Measurements from ENCODE around the gene MACO1.
"Not testable (repeated sequence)": the region's sequence is repeated elsewhere in the genome, so short reads cannot be mapped to it uniquely, and the experiment has no call there.

The MACO1 gene

GRCh38 chr1:25492323-25492722 is 61.6 kb downstream of the MACO1 start:
- DNase-seq, result no peak

GRCh38 chr1:25494952-25495351 is 64.3 kb downstream of the MACO1 start:
- no peak for DNase-seq

GRCh38 chr1:25500694-25501093 is 70.0 kb downstream of the MACO1 start:
- DNase-seq, result no peak

- DNase-seq, result no peak
These were observed 70.8 kb downstream of the MACO1 start for GRCh38 chr1:25501235-25502058.

- no peak for DNase-seq
These were observed 72.3 kb downstream of the MACO1 start for GRCh38 chr1:25502957-25503356.

GRCh38 chr1:25503551-25504426 is 73.1 kb downstream of the MACO1 start:
- peak; percentile 62 for DNase-seq

GRCh38 chr1:25504706-25505595 is 74.3 kb downstream of the MACO1 start:
- no peak for DNase-seq

- DNase-seq, result no peak
These were observed 75.1 kb downstream of the MACO1 start for GRCh38 chr1:25505656-25506385.

GRCh38 chr1:25506566-25507463 is 76.1 kb downstream of the MACO1 start:
- DNase-seq, result not testable (repeated sequence)

- no peak for DNase-seq
These were observed 83.0 kb downstream of the MACO1 start for GRCh38 chr1:25513666-25514065.

GRCh38 chr1:25515033-25515432 is 84.3 kb downstream of the MACO1 start:
- no peak for DNase-seq

GRCh38 chr1:25516686-25517085 is 86.0 kb downstream of the MACO1 start:
- DNase-seq, result no peak

GRCh38 chr1:25517476-25518394 is 87.0 kb downstream of the MACO1 start:
- DNase-seq, result no peak

GRCh38 chr1:25519624-25520023 is 88.9 kb downstream of the MACO1 start:
- DNase-seq, result no peak

GRCh38 chr1:25520446-25521061 is 89.9 kb downstream of the MACO1 start:
- DNase-seq, result peak; percentile 64

- DNase-seq, result no peak
These were observed 91.4 kb downstream of the MACO1 start for GRCh38 chr1:25522031-25522655.

- no peak for DNase-seq
These were observed 92.8 kb downstream of the MACO1 start for GRCh38 chr1:25523542-25523941.

GRCh38 chr1:25524568-25525360 is 94.1 kb downstream of the MACO1 start:
- DNase-seq, result no peak
